C4-2B (cell line): ENCODE measurements around the gene KCNMB2.

ENCODE experiments used
- CTCF ChIP-seq: fragments of 450-650 bp; conservative IDR thresholded peaks from 2 replicates; pipeline ENCODE4 v1.5.1; 2017; ENCODE audit warnings: mild to moderate bottlenecking
- ZFX ChIP-seq: fragments of 450-650 bp; IDR thresholded peaks from 2 replicates; pipeline ENCODE4 v1.6.1; 2017

GRCh38 chr3:178827285-178827856, 291.1 kb downstream of the KCNMB2 start:
- TF ChIP-seq CTCF, result no peak
- TF ChIP-seq ZFX, result no peak
